GM12801 (cell line): ENCODE results near the gene CAB39L.

Experiments
- CTCF ChIP-seq: IDR thresholded peaks from one replicate; pipeline ENCODE4 v1.5.1; 2011; ENCODE audit warnings: control low read depth; ENCODE audit not compliant: insufficient read length; ENCODE audit errors: extremely low read depth

The CAB39L gene

GRCh38 chr13:49464085-49464484, 20.2 kb upstream of the CAB39L start:
- TF ChIP-seq CTCF = no peak

DNA sequence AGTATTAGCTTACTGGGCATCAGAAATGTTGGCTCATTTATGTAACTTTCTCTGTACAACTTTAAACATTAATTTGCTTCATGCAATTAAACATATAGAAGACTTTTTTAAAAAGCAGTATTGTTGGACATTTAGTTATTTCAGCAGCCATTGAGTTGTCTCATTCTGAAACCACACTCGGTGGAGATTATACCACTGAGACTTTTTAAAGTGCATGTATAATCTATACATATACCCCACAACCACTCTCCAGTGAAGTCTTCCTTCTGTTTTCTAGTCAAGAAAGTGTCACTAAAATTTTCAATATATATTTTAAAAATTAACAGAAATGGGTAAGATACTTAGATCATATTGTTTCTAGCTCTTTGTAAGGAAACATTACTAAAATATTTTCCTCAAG, 15.7 kb upstream of the CAB39L start:
- TF ChIP-seq CTCF = no peak

DNA sequence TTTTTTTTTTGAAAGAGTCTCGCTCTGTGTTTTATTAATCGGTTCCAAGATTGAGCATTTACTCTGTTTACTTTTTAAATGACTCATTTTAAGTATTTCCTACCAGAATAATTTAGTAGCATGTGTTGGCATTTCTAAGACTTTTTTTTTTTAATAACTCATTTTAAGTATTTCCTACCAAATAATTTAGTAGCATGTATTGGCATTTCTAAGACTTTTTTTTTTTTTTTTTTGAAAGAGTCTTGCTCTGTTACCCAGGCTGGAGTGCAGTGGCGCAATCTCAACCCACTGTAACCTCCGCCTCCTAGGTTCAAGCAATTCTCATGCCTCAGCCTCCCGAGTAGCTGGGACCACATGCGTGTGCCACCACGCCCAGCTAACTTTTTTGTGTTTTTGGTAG, 13.4 kb upstream of the CAB39L start:
- no peak for TF ChIP-seq CTCF

DNA sequence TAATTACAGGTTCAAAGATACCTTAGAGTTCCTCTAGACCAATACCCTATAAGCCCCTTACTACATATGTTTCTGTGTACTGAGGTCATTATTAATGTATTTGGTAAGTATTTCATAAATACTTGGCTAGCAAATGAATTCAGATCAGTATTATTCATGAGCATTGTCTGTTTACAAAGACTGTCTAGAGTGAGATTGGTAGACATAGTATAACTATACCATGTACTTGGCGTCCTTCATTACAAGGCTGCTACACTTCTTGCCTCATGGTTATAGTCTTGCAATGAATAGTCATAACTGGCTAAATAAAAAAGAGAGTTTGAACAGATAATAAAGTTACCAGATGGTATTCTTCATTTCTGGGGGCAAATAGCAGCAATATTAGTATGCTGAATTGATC, 12.3 kb upstream of the CAB39L start:
- TF ChIP-seq CTCF = no peak

DNA sequence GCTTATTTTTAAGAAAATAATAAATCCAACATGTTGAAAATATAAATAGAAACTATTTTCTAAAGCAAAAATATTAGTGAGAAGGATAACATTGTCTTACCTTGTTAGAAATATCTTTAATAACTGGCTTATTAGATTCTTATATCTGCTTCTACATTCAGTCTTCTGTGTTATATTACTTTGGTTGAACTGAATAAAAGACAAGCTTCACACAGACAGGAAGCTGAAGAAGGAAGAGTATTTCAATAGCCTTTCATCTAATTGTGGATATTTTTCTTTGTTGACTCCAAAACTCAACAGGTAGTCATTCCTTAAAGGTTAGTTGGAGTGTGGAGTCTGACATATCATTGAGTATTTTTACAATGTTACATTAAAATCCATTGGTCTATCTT, 11.1 kb upstream of the CAB39L start:
- no peak for TF ChIP-seq CTCF

- TF ChIP-seq CTCF = no peak
Measured at GRCh38 chr13:49454388-49455006, 10.6 kb upstream of the CAB39L start.

DNA sequence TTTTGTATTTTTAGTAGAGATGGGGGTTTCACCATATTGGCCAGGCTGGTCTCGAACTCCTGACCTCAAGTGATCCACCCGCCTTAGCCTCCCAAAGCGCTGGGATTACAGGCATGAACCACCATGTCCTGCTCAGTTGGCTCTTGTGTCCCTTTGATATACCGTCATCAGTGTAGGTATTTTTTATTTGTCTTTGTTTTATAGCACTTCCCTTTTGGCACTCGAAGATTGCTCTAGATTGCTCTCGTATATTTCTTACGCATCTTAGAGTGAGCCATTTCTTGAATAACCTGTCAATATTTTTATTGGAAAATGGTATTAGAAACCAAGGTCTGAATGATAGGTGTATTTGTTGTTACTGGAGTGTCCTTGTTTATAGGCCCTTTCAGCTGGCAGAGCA, 9.6 kb upstream of the CAB39L start:
- no peak for TF ChIP-seq CTCF
